Putamen (tissue), 1 donor: ENCODE measurements around the gene IGF1.
"Not testable (repeated sequence)": the region's sequence is repeated elsewhere in the genome, so short reads cannot be mapped to it uniquely, and the experiment has no call there.

Experiments used
- DNase-seq: peaks from one replicate; pipeline ENCODE4 v3.0.0-alpha.2; 2016; ENCODE audit warnings: low spot score

IGF1 gene

DNA sequence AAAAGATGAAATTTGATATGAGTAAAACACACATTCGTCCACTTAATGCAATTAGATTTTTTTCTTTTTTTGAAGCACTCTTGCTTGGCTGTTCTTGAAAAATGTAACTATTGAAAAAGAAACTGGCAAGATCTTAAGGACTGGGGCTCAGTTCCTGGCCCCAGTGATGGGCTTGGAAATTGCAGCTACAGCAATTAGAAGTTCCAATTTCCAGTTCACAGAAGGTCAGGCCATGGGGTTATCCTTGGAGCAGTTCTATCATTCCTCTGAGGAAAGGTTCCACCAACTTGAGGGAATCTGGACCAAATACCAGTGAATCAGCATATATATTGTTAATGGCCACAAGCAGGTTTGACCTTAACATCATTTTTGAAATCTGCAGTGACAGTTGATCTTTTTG, 18.9 kb downstream of the IGF1 start:
- DNase-seq, result no peak

DNA sequence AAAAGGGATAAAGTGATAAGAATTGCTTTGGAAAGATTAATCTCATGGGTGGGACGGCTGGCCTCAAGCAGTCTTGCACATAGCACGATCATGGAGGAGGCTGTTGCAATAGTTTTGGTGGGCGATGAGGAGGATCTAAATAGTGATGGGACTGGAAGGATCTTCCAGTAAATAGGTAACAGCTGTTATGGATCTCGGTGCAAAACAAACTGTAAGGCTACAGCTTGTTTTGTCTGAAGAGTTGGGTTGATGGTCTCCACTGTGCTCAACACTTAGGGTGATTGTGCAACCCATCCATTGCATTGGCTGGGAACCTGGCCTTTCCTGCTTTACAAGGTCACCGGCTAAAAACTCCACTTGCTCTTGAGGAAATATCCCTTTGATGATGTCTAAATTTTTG, 21.0 kb downstream of the IGF1 start:
- DNase-seq, result no peak

DNA sequence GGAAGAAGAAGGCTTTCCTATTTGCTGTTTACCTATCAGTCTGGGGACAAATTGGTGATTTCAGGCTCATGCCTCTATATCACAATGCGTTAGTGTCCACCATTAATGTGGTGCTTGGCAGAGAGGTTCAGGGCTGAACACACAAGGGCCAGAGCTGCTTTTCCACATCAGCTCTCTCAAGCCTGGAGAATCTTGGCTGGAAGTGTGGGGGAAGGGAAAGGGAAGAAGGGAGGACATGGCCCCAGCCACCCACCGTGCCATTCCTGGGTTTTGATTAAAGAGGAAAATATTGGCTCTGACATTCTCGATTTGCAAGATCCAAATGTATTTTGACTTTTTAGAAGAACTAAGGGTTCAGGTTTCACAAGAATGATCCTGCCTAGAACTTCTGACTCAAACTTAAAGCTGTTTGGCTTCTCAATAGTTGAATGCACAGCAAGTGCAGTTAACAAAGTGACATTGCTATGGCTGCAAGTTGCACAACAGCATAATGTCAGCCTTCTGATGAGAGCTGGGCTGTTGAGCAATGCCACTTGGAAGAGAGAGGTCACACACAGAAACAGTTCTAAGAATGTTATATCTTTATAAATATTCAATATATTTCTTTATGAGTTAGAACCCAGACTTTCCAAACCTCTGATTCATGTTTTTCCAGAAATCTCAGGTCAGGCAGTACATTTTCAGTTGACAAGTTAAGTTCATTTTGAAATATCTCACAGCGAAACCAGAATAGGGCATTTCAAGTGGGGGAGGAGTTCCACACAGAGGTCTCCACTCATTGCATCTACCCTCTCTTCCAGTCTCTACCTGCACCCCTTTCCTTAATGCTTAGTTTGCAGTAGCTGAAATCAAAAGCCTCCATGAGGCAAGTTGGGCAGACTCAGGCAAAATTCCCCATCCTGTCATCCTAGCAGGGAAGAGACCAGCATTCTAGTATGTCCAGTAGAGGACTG, 25.3 kb downstream of the IGF1 start:
- no peak for DNase-seq

DNA sequence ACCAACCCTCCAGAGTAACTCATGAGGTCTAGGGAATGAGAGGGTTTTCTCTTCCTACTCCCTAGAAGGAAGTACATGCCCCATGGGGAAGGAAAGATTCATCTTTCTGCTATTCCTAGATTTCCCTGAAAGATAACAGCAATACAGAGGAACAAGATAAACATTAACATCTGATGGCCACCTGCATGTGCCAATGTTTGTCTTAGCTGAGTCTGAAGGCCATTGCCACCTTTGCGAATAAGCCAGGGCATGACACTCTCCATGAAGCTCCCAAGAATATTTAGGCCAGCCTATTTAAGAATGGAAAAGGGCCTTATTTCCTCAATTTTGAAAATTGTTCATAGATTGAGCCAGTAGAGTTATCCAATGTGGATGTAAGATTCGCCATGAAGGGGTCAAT, 26.0 kb downstream of the IGF1 start:
- DNase-seq, result no peak

DNA sequence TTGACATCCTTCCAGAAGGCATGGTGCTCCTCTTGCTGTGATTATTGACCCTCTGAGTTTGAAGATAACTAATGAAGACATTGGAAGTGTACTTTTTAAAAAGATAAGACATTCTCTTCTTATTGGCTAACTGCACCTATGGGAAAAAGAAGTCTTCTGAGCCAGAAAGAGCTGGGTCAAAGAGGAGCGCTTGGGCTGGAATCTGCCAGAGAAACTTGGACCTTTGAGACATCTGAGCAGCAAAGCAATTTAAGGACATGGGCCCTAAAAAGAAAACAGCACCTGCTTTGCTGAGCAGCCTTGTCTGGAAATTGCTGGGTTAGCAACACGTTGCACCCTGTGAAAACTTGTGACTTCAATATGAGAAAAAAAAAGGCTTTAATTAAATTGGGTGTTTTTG, 27.8 kb downstream of the IGF1 start:
- DNase-seq, result no peak

DNA sequence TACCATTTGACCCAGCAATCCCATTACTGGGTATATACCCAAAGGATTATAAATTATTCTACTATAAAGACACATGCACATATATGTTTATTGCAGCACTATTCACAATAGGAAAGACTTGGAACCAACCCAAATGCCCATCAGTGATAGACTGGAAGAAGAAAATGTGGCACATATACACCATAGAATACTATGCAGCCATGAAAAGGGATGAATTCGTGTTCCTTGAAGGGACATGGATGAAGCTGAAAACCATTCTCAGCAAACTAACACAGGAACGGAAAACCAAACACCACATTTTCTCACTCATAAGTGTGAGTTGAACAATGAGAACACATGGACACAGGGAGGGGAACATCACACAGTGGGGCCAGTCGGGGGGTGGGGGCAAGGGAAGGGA, 31.3 kb downstream of the IGF1 start:
- not testable (repeated sequence) for DNase-seq

DNA sequence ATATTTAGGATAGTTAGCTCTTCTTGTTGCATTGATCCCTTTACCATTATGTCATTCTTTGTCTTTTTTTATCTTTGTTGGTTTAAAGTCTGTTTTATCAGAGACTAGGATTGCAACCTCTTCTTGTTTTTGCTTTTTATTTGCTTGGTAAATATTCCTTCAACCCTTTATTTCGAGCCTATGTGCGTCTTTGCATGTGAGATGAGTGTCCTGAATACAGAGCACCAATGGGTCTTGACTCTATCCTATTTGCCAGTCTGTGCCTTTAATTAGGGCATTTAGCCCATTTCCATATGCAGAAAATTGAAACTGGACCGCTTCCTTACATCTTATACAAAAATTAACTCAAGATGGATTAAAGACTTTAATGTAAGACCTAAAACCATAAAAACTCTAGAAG, 32.9 kb downstream of the IGF1 start:
- not testable (repeated sequence) for DNase-seq

DNA sequence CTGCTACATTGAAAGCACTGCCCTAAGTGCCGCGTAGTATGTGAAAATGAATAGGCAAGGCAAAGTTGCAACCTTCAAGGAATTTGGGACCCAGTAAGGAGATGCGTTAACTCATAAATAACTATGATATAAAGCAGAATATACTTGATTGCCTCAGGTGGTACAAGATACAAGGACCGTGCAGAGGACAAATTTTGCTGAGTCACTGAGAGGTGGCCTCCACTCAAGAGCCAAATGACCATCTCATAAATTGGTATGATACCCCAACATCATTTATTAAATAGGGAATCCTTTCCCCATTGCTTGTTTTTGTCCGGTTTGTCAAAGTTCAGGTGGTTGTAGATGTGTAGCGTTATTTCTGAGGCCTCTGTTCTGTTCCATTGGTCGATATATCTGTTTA, 35.7 kb downstream of the IGF1 start:
- no peak for DNase-seq

DNA sequence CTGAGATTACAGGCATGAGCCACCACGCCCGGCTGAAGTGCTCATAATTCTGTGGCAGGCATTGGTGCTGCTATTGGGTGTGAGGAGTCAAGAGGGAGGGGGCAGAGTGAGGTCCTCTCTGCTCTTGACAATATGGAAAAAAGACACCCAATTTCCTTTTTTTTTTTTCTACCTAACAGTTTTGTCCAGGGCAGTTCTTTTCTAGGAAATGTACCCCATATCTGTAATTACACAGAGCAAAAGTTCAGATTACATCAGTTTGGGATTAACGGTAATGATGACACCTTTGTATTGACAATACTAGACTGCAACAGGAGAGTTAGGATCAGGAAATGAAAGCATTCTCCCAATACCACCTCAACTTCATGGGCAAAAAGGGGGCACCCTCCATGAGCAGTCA, 36.3 kb downstream of the IGF1 start:
- no peak for DNase-seq

DNA sequence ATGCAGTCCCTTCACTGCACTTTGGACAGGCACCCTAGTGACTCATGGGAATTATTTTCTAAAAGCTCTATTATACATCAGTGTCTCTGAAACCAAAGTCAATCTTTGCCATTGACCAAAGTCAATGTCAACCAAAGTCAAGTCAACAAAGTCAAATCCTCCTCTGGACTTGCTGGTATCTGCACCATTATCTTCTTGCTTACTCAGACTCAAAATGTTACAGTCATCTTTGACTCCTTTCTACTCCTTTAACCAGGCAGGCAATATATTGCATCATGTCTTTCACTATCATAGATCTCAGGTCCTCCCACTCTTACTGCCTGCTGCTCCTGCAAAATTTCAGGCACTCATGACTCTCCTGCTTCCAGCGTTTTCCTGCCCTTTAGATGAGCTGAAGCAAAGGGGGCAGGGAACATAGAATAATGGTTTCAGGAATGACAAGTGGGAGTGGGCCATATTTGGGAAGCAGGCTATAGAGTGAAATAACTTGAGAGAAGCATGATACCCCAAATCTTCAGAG, 39.2 kb downstream of the IGF1 start:
- DNase-seq, result no peak

DNA sequence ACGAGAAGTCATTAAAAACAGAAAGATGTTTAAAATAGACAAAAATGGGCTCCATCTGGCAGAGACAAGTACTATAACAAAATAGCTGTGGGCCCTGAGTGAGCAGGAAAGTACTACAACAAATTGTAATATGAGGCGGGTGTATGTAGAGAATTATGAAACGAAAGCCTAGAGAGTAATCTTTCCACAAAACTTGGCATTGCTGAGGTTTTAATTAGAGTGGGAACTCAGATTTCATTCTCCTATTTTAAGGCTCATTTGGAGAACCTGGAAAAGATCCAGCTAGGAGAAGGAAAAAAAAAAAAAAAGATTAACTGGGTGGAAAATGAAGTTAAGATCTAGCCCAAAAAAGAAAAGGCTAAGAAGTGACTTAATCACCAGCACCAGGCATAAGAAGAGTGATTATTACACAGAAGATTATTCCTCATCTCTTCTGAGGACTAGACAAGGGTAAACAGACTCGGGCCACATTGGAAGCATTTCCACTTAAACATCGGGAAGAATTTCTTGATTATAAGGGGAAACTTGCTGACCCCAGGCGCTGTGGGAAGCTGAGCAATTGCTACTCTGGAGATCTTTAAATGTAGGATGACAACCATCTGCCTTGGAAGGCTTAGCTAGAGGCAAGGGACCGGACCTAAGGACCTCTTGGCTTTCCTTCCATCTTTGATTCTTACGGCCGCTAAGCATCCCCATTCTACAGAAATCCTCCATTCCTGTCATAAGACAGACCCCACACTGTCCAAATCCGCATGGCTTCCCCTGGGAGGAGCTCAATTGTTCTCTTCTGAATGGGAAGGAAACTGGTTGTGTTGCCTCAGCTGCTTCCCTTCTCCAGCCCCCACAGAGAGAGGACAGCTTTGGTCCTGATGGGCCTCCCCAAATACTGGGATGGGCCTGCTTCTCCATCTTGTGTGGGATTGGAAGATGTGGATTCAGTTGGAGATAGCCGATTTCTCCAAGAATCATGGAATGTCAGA, 40.6 kb downstream of the IGF1 start:
- DNase-seq, result no peak

DNA sequence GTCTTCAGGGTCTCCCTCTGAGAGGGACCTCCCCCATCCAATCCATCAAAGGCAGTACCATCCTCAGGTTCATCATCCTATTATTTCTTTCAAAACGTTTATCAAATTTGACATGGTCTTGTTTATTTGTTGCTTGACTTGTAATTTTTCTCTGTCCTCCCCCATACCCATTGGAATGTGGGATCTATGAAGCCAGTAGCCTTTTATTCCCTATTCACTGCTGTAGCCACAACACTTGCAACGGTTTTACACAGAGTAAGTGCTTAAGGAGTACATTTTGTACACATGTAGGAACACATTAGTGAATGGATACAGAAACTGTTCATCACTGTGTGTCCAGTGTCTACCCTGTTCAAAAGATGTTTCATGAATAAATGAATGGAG, 41.5 kb downstream of the IGF1 start:
- no peak for DNase-seq

DNA sequence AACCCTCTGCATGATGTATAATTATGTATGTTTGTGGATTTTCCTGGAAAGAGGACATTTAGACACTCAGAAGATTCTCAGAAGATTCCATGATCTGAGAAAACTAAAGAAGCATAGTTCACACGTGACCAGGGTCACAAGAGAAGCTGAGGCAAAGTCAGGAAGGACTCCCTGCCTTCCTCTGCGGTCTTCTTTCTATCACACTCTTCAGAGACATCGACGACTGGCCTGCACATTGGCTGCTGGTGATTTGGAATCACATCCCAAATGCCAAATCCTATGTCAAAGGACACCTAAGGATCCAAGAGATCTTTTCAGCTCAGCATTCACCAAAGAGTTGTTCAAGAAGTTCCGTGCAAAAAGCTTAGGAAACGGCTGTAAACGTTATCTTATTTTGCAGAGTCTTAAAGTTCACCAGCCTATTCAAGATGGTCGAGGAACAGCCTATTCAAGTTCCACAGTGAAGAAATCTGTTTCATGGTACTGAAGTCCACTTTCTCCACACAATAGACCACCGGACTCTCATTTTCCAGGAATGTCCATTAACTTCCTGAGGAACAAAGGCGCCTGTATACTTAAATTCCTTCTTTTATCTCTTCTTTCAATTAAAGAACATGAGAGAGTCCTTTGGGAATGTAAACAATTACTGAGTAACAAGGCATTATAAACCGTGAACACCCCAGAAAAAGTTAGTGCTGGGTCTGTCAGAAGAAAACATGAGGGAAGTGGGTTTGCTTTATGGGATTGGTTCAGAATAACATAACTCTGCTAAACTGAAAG, 42.1 kb downstream of the IGF1 start:
- DNase-seq, result no peak

DNA sequence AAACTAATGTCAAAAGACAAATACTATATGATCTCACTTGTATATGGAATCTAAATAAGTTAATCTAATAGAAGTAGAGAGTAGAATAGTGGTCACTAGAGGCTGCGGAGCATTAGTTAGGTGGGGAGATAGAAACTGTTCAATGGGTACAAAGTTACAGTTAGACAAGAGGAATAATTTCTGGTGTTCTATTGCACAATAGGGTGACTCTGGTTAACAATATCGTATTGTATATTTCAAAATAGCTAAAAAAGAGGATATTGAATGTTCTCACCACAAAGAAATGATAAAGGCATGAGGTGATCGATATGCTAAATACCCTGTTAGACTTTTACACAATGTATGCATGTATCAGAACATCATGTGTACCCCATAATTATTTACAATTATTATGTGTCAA, 42.9 kb downstream of the IGF1 start:
- no peak for DNase-seq

DNA sequence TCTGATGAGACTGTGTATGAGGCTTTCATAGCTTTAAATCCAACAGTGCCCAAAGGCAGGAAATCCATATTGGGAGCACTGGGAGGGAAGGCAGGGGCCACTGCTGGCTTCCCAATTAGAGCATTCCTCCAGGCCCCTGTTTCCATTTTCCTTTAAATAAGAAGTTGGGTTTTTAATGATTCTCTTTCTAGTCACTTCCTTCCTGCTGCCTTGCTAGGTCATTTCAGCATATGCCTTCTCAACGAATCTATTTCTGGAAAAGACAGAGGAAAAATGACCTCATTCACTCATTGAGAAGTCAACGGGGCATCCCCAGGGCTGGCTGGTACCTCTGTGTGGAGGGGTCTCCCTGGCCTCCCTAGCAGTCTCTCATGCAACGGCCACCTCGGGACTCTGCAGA, 43.5 kb downstream of the IGF1 start:
- DNase-seq, result no peak

DNA sequence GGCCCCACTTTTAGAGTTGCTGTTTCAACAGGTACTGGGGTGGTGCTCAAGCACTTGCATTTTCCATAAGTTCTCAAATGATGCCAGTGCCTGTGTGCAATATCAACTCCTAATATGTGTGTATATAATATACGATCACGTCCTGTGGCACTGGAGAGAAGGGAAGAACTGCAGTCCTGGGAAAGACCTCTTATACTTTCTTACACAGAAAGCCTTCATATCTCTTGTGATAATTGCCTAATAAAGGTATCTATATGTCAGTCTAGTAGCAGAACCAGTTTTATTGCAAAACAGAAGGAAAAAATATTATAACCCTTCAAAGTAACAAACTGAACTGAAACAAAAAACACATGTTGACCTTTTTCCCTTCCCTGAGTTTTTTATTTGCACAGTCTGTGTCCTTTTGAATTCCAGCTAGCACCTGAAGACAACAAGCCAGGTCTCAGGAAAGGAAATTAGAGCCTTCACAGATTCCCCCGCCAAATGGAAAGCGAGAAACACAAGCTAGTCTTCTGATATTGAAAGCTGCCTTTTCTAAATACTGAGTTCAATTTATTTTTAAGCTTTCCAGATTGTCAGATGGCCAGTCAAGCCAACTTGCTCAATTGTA, 44.4 kb downstream of the IGF1 start:
- no peak for DNase-seq

DNA sequence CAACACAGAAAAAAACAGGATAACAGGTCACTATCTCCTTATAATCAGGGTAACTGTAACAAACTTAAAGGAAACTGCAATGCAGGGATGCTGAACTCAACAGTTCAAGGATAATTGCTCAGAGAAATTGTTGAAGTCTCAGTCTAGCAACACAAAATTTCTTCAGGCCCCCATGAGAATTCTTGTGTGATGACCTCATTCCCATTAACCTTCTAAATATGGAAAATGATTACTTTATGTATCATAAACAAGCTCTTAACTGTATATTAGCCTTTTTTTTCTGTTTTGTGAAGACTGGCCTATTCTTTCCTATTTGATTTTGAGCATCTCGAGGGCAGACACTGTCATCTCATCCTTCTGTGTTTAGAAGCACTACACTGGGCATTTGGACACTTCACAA, 47.1 kb downstream of the IGF1 start:
- DNase-seq, result no peak

DNA sequence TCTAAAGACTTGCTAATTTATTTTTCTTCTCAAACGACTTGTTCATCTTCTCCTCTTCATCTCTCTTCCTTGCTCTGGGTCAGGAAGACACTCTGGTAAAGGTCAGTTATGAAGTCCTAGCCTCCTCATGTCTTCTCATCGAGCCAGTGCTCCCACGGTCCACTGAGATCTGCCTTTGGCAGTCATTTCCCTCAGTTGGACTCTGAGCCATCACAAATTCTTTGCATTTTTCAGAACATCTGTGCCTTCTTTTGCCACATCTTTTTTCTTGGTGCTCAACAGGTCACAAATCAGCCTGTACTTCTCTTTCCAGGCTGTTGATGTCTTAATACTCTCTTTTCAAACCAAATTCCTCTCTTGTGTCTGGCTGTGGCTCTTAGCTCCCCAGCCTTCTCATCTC, 49.7 kb downstream of the IGF1 start:
- no peak for DNase-seq

DNA sequence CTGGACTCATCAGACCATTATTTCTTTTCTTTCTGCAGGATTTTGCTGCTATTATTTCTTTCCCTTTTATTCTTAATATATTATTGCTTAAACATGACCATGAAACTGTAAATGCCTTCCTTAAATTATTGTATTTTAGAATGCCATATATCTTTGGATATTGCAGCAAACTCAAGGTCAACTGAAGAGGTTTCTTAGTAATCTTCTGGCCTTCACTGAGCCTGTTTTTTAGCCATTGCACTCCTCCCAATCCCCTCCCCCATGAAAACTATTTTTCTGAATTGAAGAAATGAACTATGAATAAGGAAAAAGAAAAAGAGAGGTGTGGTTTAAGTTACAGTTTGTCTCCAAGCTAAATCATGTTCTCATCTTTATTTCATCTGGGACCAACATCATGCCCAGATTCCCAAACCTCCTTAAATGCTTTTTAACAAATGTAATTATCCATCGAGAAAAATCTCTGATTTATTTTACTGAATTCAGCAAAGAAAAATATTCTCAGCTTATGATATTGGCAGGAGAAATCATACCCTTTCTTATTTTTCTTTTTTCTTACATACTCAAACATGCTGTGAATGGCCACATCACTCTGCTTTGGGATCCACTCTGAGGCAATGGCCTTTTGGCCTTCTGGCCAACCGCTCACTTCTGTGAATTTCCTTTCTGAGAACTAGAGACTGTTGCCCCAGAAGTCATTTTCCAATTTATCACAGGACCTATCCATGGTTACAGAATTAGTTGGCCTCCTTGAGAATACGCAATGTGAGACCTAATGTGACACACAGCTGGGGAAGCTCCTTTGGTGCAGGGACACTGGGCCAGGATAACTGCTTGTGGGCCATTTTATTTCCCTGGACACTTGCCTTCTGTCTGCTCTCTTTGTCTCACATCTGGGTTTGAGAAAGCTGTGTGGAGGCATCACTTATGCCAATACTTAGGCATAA, 50.9 kb downstream of the IGF1 start:
- DNase-seq, result no peak

DNA sequence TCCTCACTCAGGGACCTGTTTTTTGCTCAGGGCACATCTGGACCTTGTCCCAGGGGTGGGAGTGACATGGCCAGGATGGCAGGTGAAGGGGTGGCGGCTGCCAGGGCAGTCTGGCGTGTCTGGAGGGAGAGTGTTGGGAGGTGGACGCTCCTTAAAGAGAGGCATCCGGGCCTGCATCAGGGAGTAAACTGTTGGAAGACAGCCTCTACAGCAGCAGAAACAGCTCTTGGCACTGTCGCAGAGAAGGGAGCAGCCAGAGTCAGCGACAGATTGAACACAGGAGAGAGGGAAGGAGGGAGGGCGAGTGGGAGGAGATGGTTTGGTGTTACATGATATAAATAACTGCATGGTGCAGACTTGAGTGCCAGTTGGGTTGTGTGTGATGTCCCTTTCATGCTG, 52.8 kb downstream of the IGF1 start:
- DNase-seq, result no peak
